GM23338 (cell line): ENCODE data around the gene POLD4.

Experiments
- CREB1 ChIP-seq: fragments of 250-450 bp; sonication (Bioruptor Pico); IDR thresholded peaks from 2 replicates; pipeline ENCODE4 v1.5.0; 2020; ENCODE audit warnings: low read depth, mild to moderate bottlenecking, moderate library complexity
- CTCF ChIP-seq, 2 experiments: fragments of 200-600 bp in 1 of 2; sonication (generic) in 1 of 2; conservative IDR thresholded peaks; 2 replicates each; pipeline versions ENCODE4 v1.5.1 to v1.6.1; 2016 to 2017; ENCODE audit warnings: antibody characterized with exemption in 2 of 2, low read depth in 2 of 2, mild to moderate bottlenecking in 2 of 2, moderate library complexity in 1 of 2
- EZH2 ChIP-seq: fragments of 200-600 bp; sonication (generic); IDR thresholded peaks from one replicate; pipeline ENCODE4 v1.8.0; 2017; ENCODE audit warnings: antibody characterized with exemption, mild to moderate bottlenecking, low read depth; ENCODE audit not compliant: unreplicated experiment
- EZH2phosphoT487 ChIP-seq: fragments of 200-600 bp; sonication (generic); IDR thresholded peaks from one replicate; pipeline ENCODE4 v1.8.1; 2018; ENCODE audit warnings: antibody characterized with exemption; ENCODE audit not compliant: unreplicated experiment
- JUNB ChIP-seq: IDR thresholded peaks from one replicate; pipeline ENCODE4 v1.6.1; 2016; ENCODE audit warnings: antibody characterized with exemption; ENCODE audit not compliant: unreplicated experiment
- POLR2AphosphoS5 ChIP-seq: IDR thresholded peaks from 2 replicates; pipeline ENCODE4 v1.6.1; 2016; ENCODE audit warnings: antibody characterized with exemption, low read depth
- STAT1 ChIP-seq: IDR thresholded peaks from one replicate; pipeline ENCODE4 v1.6.1; 2016; ENCODE audit warnings: antibody characterized with exemption; ENCODE audit not compliant: unreplicated experiment
- ZNF331 ChIP-seq: fragments of 250-450 bp; sonication (Bioruptor Pico); IDR thresholded peaks from 2 replicates; pipeline ENCODE4 v1.5.0; 2020; ENCODE audit warnings: low read depth, mild to moderate bottlenecking, moderate library complexity
- ZNF462 ChIP-seq: fragments of 250-450 bp; sonication (Bioruptor Pico); IDR thresholded peaks from 2 replicates; pipeline ENCODE4 v1.5.0; 2020; ENCODE audit warnings: mild to moderate bottlenecking, moderate library complexity
- TF ChIP-seq, protein P1 (sequence below): IDR thresholded peaks from one replicate; pipeline ENCODE4 v1.6.1; 2018; ENCODE audit warnings: antibody characterized with exemption; ENCODE audit not compliant: unreplicated experiment
- TF ChIP-seq, protein P2 (sequence below): IDR thresholded peaks from 2 replicates; pipeline ENCODE4 v1.6.1; 2016; ENCODE audit warnings: antibody characterized with exemption

GRCh38 chr11:67390947-67391303 lies 37.6 kb upstream of the POLD4 start:
- no peak for TF ChIP-seq CTCF (conservative IDR thresholded peaks at IDR 0.05; ENCODE audit: low read depth in 2 of 2)
- TF ChIP-seq EZH2: no peak
- no peak for TF ChIP-seq CREB1 (CRISPR knock-in tag)
- no peak for TF ChIP-seq POLR2AphosphoS5
- no peak for TF ChIP-seq EZH2phosphoT487
- TF ChIP-seq, protein P1, sequence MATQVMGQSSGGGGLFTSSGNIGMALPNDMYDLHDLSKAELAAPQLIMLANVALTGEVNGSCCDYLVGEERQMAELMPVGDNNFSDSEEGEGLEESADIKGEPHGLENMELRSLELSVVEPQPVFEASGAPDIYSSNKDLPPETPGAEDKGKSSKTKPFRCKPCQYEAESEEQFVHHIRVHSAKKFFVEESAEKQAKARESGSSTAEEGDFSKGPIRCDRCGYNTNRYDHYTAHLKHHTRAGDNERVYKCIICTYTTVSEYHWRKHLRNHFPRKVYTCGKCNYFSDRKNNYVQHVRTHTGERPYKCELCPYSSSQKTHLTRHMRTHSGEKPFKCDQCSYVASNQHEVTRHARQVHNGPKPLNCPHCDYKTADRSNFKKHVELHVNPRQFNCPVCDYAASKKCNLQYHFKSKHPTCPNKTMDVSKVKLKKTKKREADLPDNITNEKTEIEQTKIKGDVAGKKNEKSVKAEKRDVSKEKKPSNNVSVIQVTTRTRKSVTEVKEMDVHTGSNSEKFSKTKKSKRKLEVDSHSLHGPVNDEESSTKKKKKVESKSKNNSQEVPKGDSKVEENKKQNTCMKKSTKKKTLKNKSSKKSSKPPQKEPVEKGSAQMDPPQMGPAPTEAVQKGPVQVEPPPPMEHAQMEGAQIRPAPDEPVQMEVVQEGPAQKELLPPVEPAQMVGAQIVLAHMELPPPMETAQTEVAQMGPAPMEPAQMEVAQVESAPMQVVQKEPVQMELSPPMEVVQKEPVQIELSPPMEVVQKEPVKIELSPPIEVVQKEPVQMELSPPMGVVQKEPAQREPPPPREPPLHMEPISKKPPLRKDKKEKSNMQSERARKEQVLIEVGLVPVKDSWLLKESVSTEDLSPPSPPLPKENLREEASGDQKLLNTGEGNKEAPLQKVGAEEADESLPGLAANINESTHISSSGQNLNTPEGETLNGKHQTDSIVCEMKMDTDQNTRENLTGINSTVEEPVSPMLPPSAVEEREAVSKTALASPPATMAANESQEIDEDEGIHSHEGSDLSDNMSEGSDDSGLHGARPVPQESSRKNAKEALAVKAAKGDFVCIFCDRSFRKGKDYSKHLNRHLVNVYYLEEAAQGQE: no peak
- no peak for TF ChIP-seq ZNF331 (CRISPR knock-in tag)
- TF ChIP-seq JUNB: no peak
- TF ChIP-seq, protein P2, sequence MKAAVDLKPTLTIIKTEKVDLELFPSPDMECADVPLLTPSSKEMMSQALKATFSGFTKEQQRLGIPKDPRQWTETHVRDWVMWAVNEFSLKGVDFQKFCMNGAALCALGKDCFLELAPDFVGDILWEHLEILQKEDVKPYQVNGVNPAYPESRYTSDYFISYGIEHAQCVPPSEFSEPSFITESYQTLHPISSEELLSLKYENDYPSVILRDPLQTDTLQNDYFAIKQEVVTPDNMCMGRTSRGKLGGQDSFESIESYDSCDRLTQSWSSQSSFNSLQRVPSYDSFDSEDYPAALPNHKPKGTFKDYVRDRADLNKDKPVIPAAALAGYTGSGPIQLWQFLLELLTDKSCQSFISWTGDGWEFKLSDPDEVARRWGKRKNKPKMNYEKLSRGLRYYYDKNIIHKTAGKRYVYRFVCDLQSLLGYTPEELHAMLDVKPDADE: no peak
- no peak for TF ChIP-seq ZNF462 (CRISPR knock-in tag)
- TF ChIP-seq STAT1: no peak
